ENCODE measurements around the gene B4GALNT1.

- TF ChIP-seq ZBTB33 (CRISPR knock-in tag; IDR thresholded peaks at IDR 0.05): no peak; the same call in 1 of the 2 replicates
- TF ChIP-seq MLLT1 (IDR thresholded peaks at IDR 0.05): no peak
- TF ChIP-seq ZNF121 (CRISPR knock-in tag; conservative IDR thresholded peaks at IDR 0.05): no peak
- no peak for TF ChIP-seq TAF1 (IDR thresholded peaks at IDR 0.05; ENCODE audit: control insufficient read depth, extremely low read depth, insufficient read depth, low read length, severe bottlenecking)
Measured at GRCh38 chr12:57618966-57619433, 14.0 kb downstream of the B4GALNT1 start.
